OCI-LY7 (cell line): ENCODE data around the gene HVCN1. TPM values are rescaled to one million over a fixed set of nuclear protein-coding genes. Genes with fewer than 3 reads are reported as not detected.

Experiments
- BruUV-seq: library from RNA; stranded (reverse); fragments of 400-500 nt; replicated peaks from 2 replicates; lab custom pipeline; 2021; lab: Mats Ljungman, UMichigan
- CTCF ChIA-PET: fragments of 300-600 bp; sonication (Branson Sonifier 250); formaldehyde crosslinking; loops from one replicate; lab custom pipeline; 2022; ENCODE audit warnings: antibody characterized with exemption; ENCODE audit not compliant: unreplicated experiment; lab: Charles Lee
- POLR2A ChIA-PET: fragments of 300-600 bp; sonication (Branson Sonifier 250); formaldehyde crosslinking; loops from one replicate; lab custom pipeline; 2022; ENCODE audit warnings: antibody characterized with exemption; lab: Charles Lee
- DNase-seq: peaks from one replicate; pipeline ENCODE4 v3.0.0-alpha.2; 2015; ENCODE audit warnings: low spot score
- H2AFZ ChIP-seq: fragments of 200-600 bp; sonication (generic), shearing (Covaris generic); 2 replicates; pipeline ENCODE4 v1.6.1; 2014; ENCODE audit warnings: mild to moderate bottlenecking, antibody characterized with exemption, low read length, moderate library complexity
- H3K27ac ChIP-seq: fragments of 200-600 bp; sonication (generic); 2 replicates; pipeline ENCODE4 v1.5.1; 2014; ENCODE audit warnings: mixed run types, low read depth, mild to moderate bottlenecking, moderate library complexity, low read length, inconsistent platforms; ENCODE audit not compliant: poor library complexity, severe bottlenecking
- H3K36me3 ChIP-seq: fragments of 200-600 bp; sonication (generic); 2 replicates; pipeline ENCODE4 v1.6.1; 2014; ENCODE audit warnings: mild to moderate bottlenecking, antibody characterized with exemption, low read length, moderate library complexity, mixed read lengths; ENCODE audit not compliant: insufficient read depth
- H3K4me1 ChIP-seq: fragments of 200-600 bp; sonication (generic); 2 replicates; pipeline ENCODE4 v1.5.1; 2014; ENCODE audit warnings: mild to moderate bottlenecking, low read length; ENCODE audit not compliant: insufficient read depth, poor library complexity, severe bottlenecking
- H3K4me2 ChIP-seq: fragments of 200-600 bp; sonication (generic); 2 replicates; pipeline ENCODE4 v1.6.1; 2014; ENCODE audit warnings: mild to moderate bottlenecking, low read length
- H3K4me3 ChIP-seq: fragments of 200-600 bp; sonication (generic); 2 replicates; pipeline ENCODE4 v1.5.1; 2014; ENCODE audit warnings: mild to moderate bottlenecking, low read depth, low read length; ENCODE audit not compliant: poor library complexity, severe bottlenecking
- H3K79me2 ChIP-seq: fragments of 200-600 bp; sonication (generic); 2 replicates; pipeline ENCODE4 v1.6.1; 2016; ENCODE audit warnings: low read depth, mild to moderate bottlenecking, low read length, moderate library complexity, mixed read lengths; ENCODE audit not compliant: insufficient read depth
- H3K9me2 ChIP-seq: fragments of 200-600 bp; sonication (generic); 2 replicates; pipeline ENCODE4 v1.6.1; 2016; ENCODE audit warnings: mild to moderate bottlenecking, low read length, mixed read lengths; ENCODE audit not compliant: insufficient read depth
- H3K9me3 ChIP-seq: fragments of 200-600 bp; sonication (generic); 2 replicates; pipeline ENCODE4 v1.6.1; 2014; ENCODE audit warnings: mild to moderate bottlenecking, mixed run types, low read length, mixed read lengths
- H4K20me1 ChIP-seq: fragments of 200-600 bp; sonication (generic); 2 replicates; pipeline ENCODE4 v1.6.1; 2014; ENCODE audit warnings: mild to moderate bottlenecking, antibody characterized with exemption, low read length, moderate library complexity, mixed read lengths; ENCODE audit not compliant: insufficient read depth
- CTCF ChIP-seq: fragments of 200-600 bp; sonication (generic); conservative IDR thresholded peaks from 2 replicates; pipeline ENCODE4 v1.5.1; 2014; ENCODE audit warnings: mild to moderate bottlenecking, antibody characterized with exemption, low read length, moderate library complexity, mixed read lengths
- EZH2phosphoT487 ChIP-seq: fragments of 200-600 bp; sonication (generic); IDR thresholded peaks from 2 replicates; pipeline ENCODE4 v1.6.1; 2018; ENCODE audit warnings: low read depth, borderline replicate concordance, mild to moderate bottlenecking, mixed run types, antibody characterized with exemption, low read length, moderate library complexity, mixed read lengths
- intact Hi-C: fragments of 100-400 bp; cut with micrococcal nuclease; formaldehyde crosslinking; loops from one replicate; pipeline ENCODE4 v1.10.0; 2022; ENCODE audit not compliant: unreplicated experiment
- total RNA-seq, 2 experiments: library from RNA; depleted of rRNA in 1 of 2; stranded (reverse); fragments of >200 nt in 1 of 2; shearing (Covaris generic) in 1 of 2; gene quantifications; 2 replicates each; pipeline ENCODE4 v1.2.3, GENCODE V29; 2014 to 2022

Gene HVCN1
- total RNA-seq, 2 experiments from 2014 or later: 4.5 to 9.3 TPM

DNA sequence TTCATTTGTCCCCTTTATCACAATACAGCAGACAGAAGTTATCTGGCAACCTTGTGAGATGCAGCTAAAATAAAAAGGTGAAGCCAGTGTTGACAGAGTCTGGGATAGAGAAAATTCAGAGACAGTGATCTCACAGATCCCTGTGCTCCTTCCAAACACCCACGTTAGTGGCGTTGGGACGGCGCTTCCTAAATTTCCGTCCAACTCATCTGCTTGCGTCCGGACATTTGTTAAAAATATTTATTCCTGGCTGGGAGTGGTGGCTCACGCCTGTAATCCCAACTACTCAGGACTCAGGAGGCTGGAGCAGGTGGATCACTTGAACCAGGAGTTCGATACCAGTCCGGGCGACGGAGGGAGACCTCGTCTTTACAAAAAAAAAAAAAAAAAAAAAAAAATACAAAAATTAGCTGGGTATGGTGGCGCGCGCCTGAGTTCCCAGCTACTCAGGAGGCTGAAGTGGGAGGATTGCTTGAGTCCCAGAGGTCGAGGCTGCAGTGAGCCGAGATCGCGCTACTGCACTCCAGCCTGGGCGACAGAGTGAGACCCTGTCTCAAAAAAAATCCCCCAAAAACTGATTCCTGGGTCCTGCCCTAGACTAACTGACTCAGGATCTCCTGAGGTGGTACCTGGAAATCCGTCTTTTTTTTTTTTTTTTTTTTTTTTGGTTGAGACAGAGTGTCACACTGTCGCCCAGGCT lies 75.7 kb downstream of the HVCN1 start:
- BruUV-seq: TSS peak; percentile 67
- Histone ChIP-seq H3K9me2 (no peaks in the 10 kb centered on the region), H3K4me3 (peak overlapping the region; percentile 73), H2AFZ (peak overlapping the region; percentile 88; the same call in 1 of the 2 replicates), H3K27ac (peak overlapping the region; percentile 20), H4K20me1 (no peaks in the 10 kb centered on the region), H3K4me2 (peak overlapping the region; percentile 92), H3K79me2 (no peaks in the 10 kb centered on the region), H3K36me3 (no peaks in the 10 kb centered on the region), H3K4me1 (peaks cover 66% of the 10 kb centered on the region), H3K9me3 (no peaks in the 10 kb centered on the region)
- TF ChIP-seq EZH2phosphoT487 (no peak), CTCF (no peak)
- no peak for DNase-seq
- CTCF ChIA-PET: interaction anchor here (0.6 to 1.0 kb wide), 2 partner anchors 48 to 57 kb away, joined by 4 read pairs; no protein-coding TSS in a partner anchor
- POLR2A ChIA-PET: interaction anchor here (0.5 to 3.2 kb wide), 10 partner anchors 8 to 1811 kb away, joined by 3 to 20 read pairs (median 4); no protein-coding TSS in a partner anchor
- intact Hi-C loops: no loop called here

DNA sequence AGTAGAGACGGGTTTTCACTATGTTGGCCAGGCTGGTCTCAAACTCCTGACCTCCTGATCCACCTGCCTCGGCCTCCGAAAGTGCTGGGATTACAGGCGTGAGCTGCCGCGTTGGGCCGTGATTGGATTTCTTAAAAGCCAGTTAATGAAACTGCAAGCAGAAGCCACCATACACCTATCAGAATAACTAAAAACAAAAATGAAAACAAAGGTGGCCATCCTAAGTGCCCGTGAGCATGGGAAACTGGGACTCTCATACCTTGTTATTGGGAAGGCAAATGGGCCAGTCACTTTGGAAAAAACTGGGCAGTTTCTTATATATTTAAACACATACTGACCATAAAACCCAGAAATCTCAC lies 82.7 kb downstream of the HVCN1 start:
- peak overlapping the region; percentile 67 for H2AFZ ChIP-seq
- ChIA-PET POLR2A (interaction anchor here (0.6 to 3.4 kb wide), 24 partner anchors 9 to 411 kb away, joined by 3 to 21 read pairs (median 4); partner anchors contain the start of genes FAM216A and TCTN1), CTCF (no interaction called here)
- H3K4me3 ChIP-seq: peak overlapping the region; percentile 64
- no peaks in the 10 kb centered on the region for H3K36me3 ChIP-seq
- no peaks in the 10 kb centered on the region for H3K79me2 ChIP-seq
- no peaks in the 10 kb centered on the region for H4K20me1 ChIP-seq
- no peaks in the 10 kb centered on the region for H3K9me3 ChIP-seq
- H3K4me1 ChIP-seq: peaks cover 56% of the 10 kb centered on the region
- TF ChIP-seq CTCF (no peak), EZH2phosphoT487 (no peak)
- intact Hi-C loops: no loop called here
- DNase-seq: no peak
- H3K27ac ChIP-seq: peak overlapping the region; percentile 91
- peak overlapping the region; percentile 63 for H3K4me2 ChIP-seq
- BruUV-seq: no TSS peak
- no peaks in the 10 kb centered on the region for H3K9me2 ChIP-seq
